ENCODE data around the gene NRXN2. TPM values are rescaled to one million over a fixed set of nuclear protein-coding genes. Genes with fewer than 3 reads are reported as not detected.

Gene NRXN2
- total RNA-seq, 4 donors from 2014 or later = 0.21 to 0.72 (median 0.64) TPM; not detected in 1

- DNase-seq (ENCODE audit: low spot score in 2 of 2) = no peak
- no peaks in the 10 kb centered on the region for H3K27me3 ChIP-seq
- no peaks in the 10 kb centered on the region for H3K36me3 ChIP-seq
- H3K9me3 ChIP-seq = no peaks in the 10 kb centered on the region
- no peak for TF ChIP-seq POLR2A (IDR thresholded peaks at IDR 0.05)
- TF ChIP-seq CTCF (IDR thresholded peaks at IDR 0.05) = no peak
- TF ChIP-seq EP300 (IDR thresholded peaks at IDR 0.05) = no peak
- no peak for TF ChIP-seq POLR2AphosphoS5 (IDR thresholded peaks at IDR 0.05)
- H3K27ac ChIP-seq = no peak overlapping the region
- H3K4me1 ChIP-seq = no peaks in the 10 kb centered on the region
- no peak overlapping the region for H3K4me3 ChIP-seq
- WGBS = 97% methylated on average over 29 of the region's 43 CpGs
Measured at GRCh38 chr11:64753380-64754123, 30.6 kb upstream of the NRXN2 start.

DNA sequence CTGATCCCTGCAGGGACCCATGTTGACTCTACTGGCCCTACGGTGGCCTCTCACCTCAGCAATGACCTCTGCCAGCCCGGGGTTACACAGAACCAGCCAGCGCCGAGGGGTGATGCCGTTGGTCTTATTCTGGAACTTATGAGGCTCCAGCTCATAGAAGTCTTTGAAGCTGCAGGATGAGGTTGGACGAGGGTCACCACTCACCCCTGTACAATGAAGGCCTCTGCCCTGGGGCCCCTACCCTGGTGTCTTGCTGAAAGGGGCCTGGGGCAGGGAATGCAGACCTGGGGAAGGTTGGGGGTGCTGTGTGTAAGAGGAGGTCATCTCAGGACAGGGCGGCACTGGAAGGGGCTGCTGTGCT is 30.0 kb upstream of the NRXN2 start:
- Histone ChIP-seq H3K9me3 (no peaks in the 10 kb centered on the region), H3K4me3 (no peak overlapping the region), H3K4me1 (no peaks in the 10 kb centered on the region), H3K27ac (no peak overlapping the region), H3K27me3 (no peaks in the 10 kb centered on the region), H3K36me3 (no peaks in the 10 kb centered on the region)
- 97% methylated on average over 6 of the region's 7 CpGs for WGBS
- no peak for DNase-seq (ENCODE audit: low spot score in 2 of 2)
- no peak for TF ChIP-seq POLR2AphosphoS5 (IDR thresholded peaks at IDR 0.05)

DNA sequence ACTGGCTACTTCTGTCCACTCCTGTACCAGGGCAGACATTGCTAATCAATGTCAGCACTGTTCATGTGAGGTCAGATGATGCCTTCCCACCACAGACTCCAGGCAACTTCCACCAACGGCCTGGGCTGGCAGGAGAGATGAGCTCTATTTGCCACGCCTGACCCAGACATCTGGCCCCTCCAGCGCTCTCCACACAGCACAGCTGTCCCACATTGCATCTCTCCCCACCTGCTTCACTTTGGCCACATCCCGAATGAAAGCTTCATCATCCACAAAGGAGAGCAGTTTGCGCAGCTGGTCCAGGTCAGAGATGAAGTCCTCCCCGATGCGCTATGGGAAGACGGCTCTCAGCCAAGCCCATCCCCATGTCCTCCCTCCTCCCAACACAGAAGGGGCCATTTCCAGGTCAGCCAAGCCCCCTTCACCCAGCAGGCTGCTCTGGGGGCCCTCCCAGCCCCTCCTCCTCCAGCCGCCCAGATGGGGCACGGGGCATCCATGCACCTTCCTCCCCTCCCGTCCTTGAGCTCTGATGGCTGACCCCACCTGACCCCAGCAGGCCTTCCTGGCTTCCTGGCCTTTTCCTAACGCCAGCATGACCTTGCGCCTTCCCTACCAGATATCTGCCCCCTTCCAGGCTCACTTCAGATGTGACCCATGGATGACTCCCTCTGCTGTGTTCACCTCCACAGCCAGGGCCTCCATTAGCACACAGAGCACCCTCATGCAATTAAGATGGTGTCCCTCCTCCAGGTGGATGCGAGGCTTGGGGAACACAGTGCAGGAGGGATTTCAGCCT is 29.4 kb upstream of the NRXN2 start:
- no peak overlapping the region for H3K4me3 ChIP-seq
- no peaks in the 10 kb centered on the region for H3K36me3 ChIP-seq
- no peaks in the 10 kb centered on the region for H3K4me1 ChIP-seq
- WGBS = 92% methylated on average over 12 of the region's 14 CpGs
- H3K27me3 ChIP-seq = no peaks in the 10 kb centered on the region
- no peak for TF ChIP-seq EP300 (IDR thresholded peaks at IDR 0.05)
- no peak overlapping the region for H3K27ac ChIP-seq
- H3K9me3 ChIP-seq = no peaks in the 10 kb centered on the region
- peak in 1 of 2 donors; percentile 40 for DNase-seq (ENCODE audit: low spot score in 2 of 2)

DNA sequence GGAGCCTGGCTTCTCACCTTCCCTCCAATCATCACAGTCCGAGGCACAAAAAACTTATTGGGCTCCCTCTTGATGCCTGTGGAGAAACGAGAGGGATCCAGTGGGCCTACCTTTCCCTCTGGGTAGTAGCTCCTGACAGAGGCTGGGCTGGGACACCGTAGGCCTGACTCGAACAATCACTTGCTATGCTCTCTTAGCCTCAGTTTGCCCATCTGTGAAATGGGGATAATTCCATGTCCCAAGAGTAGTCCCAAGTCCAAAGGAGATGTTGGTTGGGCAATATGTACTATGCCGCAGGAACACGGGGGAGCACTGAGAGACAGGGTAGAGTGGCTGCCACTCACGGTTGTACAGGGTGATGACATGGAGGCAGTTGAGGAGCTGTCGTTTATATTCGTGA is 28.6 kb upstream of the NRXN2 start:
- Histone ChIP-seq H3K4me1 (no peaks in the 10 kb centered on the region), H3K9me3 (no peaks in the 10 kb centered on the region), H3K27ac (no peak overlapping the region), H3K27me3 (no peaks in the 10 kb centered on the region), H3K4me3 (no peak overlapping the region), H3K36me3 (no peaks in the 10 kb centered on the region)
- WGBS = 89% methylated on average over 9 of the region's 9 CpGs
- no peak for DNase-seq (ENCODE audit: low spot score in 2 of 2)
- no peak for TF ChIP-seq POLR2A (IDR thresholded peaks at IDR 0.05)
- TF ChIP-seq POLR2AphosphoS5 (IDR thresholded peaks at IDR 0.05) = no peak
- no peak for TF ChIP-seq CTCF (IDR thresholded peaks at IDR 0.05)
- TF ChIP-seq EP300 (IDR thresholded peaks at IDR 0.05) = no peak

DNA sequence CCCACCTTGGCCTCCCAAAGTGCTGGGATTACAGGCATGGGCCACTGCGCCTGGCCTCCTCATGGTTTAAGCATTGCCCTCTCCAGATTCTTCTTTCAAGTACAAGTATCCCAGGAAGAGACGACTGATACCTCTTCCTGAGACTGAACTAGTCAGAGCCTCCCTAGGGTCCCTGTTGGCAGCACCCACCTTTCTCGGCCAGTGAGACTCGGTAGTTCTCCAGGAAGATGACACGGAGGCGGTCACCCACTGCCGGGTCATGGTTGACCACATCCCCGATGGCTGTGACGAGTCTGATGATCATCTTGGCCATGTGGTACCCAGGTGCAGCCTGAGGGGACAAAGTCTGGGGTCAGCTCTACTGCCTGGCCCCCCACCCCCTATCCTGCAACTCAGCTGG is 28.1 kb upstream of the NRXN2 start:
- H3K27me3 ChIP-seq = no peaks in the 10 kb centered on the region
- no peaks in the 10 kb centered on the region for H3K4me1 ChIP-seq
- DNase-seq (ENCODE audit: low spot score in 2 of 2) = no peak
- WGBS = 92% methylated on average over 2 of the region's 9 CpGs
- no peak overlapping the region for H3K4me3 ChIP-seq
- no peak overlapping the region for H3K27ac ChIP-seq
- H3K36me3 ChIP-seq = no peaks in the 10 kb centered on the region
- no peak for TF ChIP-seq POLR2A (IDR thresholded peaks at IDR 0.05)
- no peak for TF ChIP-seq CTCF (IDR thresholded peaks at IDR 0.05)
- no peak for TF ChIP-seq POLR2AphosphoS5 (IDR thresholded peaks at IDR 0.05)
- no peak for TF ChIP-seq EP300 (IDR thresholded peaks at IDR 0.05)
- H3K9me3 ChIP-seq = no peaks in the 10 kb centered on the region

GRCh38 chr11:64750361-64751054 is 27.5 kb upstream of the NRXN2 start:
- Histone ChIP-seq H3K9me3 (no peaks in the 10 kb centered on the region), H3K27me3 (no peaks in the 10 kb centered on the region), H3K4me3 (no peak overlapping the region), H3K36me3 (no peaks in the 10 kb centered on the region), H3K27ac (no peak overlapping the region), H3K4me1 (peaks cover 6% of the 10 kb centered on the region)
- no peak for TF ChIP-seq POLR2A (IDR thresholded peaks at IDR 0.05)
- DNase-seq (ENCODE audit: low spot score in 2 of 2) = no peak
- 95% methylated on average over 13 of the region's 13 CpGs for WGBS
